T1000 (cell line): ENCODE results near the gene PSAT1.

Experiments
- DNase-seq: peaks from one replicate; lab custom pipeline; 2025; ENCODE audit warnings: mixed read lengths; lab: John Stamatoyannopoulos, UW

The PSAT1 gene

DNA sequence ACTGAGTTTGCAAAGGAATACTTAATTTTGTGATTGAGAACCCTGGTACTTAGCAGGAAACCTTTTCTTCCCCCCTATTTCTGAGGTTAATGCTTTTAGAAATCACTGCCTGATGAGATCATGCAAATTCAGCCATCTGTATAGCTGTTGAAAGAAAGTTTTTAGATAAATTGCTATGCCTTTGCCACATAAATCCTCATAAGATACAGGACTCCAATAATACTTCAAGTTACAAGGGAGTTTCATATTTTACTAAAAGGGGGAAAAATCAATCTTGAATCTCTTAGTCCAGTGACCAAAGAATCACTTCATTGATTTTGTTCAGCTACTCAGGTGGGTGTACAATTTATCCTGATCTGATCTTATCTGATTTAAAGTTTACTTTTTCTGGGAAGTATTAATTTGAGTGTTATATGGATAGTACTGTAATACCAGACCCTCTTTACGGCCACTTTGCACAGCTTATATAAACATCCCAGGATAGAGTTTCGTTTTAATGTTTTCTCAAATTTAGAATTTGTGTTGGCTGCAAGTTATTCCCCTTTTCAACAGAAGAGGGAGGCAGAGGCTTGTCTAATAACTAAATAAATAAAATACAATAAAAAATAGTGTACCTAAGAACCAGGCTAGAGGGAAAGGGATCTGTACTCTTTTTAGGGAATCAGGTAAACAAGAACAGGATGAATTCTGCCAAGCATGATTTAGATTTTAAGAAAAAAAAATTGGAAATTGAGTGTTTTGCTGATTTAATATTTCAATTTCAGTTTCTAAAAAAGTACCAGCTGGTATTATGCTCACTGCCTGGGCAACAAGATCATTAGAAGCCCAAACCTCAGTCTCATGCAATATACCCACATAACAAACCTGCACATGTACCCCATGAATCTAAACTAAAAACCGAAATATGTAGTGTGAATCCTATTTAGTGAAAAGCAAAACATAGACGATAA lies 69.1 kb downstream of the PSAT1 start:
- DNase-seq = no peak

- no peak for DNase-seq
These were observed 69.9 kb downstream of the PSAT1 start for GRCh38 chr9:78366827-78367226.

GRCh38 chr9:78368236-78368635 lies 71.3 kb downstream of the PSAT1 start:
- DNase-seq = no peak

DNA sequence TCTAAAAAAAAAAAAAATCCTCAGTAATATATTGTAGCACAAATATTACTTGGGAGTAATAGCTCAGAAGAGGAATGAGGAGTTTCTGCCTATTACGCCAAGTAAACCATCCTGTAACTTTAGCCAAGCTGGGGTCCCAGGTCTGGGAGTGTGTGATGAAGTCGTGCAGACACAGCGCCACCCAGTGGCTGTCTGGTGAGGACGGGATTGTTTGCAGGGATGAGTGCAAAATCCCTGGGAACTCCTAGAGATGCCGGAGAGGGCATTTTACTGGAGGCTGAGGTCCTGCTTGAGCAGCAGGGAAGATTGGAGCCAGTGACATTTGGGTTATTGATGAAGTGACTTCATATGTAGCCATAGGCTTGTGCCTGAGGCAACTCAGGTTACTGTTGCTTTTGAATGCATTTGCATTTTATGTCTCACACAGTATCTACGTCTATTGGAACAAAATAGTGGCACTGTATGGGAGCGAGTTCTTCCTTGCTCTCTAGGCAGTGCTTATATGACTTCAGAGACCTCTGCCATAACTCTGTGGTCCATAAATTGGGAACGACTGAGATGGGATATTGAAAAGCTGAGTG lies 72.8 kb downstream of the PSAT1 start:
- no peak for DNase-seq

GRCh38 chr9:78370991-78371390 lies 74.1 kb downstream of the PSAT1 start:
- no peak for DNase-seq

GRCh38 chr9:78371981-78372380 lies 75.1 kb downstream of the PSAT1 start:
- no peak for DNase-seq
